Spleen (tissue), 11 donors: ENCODE results near the gene SLC2A6. TPM values are rescaled to one million over a fixed set of nuclear protein-coding genes. Genes with fewer than 3 reads are reported as not detected.
A peak's percentile ranks its signal among the peaks of the same experiment; 100 is the strongest.

Experiments used
- DNase-seq: peaks from one replicate; pipeline ENCODE4 v3.0.0-alpha.2; 2020
- H3K27ac ChIP-seq, 8 donors: fragments of 200-600 bp; sonication (generic) in 7 of 8; 1 replicate in 4 of 8; 2 replicates in 4 of 8; pipeline versions ENCODE4 v1.5.0 to v1.8.0; 2016 to 2021; ENCODE audit warnings: inconsistent platforms in 4 of 8, mild to moderate bottlenecking in 4 of 8, moderate library complexity in 1 of 8
- H3K27me3 ChIP-seq, 7 donors: fragments of 200-600 bp; sonication (generic) in 6 of 7; replicated peaks in 1 of 7; 1 replicate in 4 of 7; 2 replicates in 3 of 7; pipeline versions ENCODE4 v1.5.0 to v1.8.0; 2016 to 2021; ENCODE audit warnings: inconsistent platforms in 3 of 7, mild to moderate bottlenecking in 1 of 7
- H3K36me3 ChIP-seq, 6 donors: fragments of 200-600 bp; sonication (generic) in 5 of 6; 1 replicate in 4 of 6; 2 replicates in 2 of 6; pipeline versions ENCODE4 v1.5.0 to v1.8.0; 2016 to 2021; ENCODE audit warnings: inconsistent platforms in 2 of 6
- H3K4me1 ChIP-seq, 6 donors: fragments of 200-600 bp; sonication (generic) in 5 of 6; 1 replicate in 3 of 6; 2 replicates in 3 of 6; pipeline versions ENCODE4 v1.5.0 to v1.8.0; 2016 to 2021; ENCODE audit warnings: inconsistent platforms in 3 of 6
- H3K4me3 ChIP-seq, 8 donors: fragments of 200-600 bp; sonication (generic) in 7 of 8; 1 replicate in 4 of 8; 2 replicates in 4 of 8; pipeline versions ENCODE4 v1.5.0 to v1.8.0; 2016 to 2021; ENCODE audit warnings: inconsistent platforms in 4 of 8, mild to moderate bottlenecking in 4 of 8, moderate library complexity in 2 of 8
- H3K9me3 ChIP-seq, 8 donors: fragments of 200-600 bp; sonication (generic) in 7 of 8; 1 replicate in 4 of 8; 2 replicates in 4 of 8; pipeline versions ENCODE4 v1.5.0 to v1.8.0; 2016 to 2021; ENCODE audit warnings: inconsistent platforms in 4 of 8
- POLR2A ChIP-seq, 3 donors: fragments of 450-650 bp; IDR thresholded peaks; one replicate each; pipeline ENCODE4 v1.5.1; 2017; ENCODE audit warnings: antibody characterized with exemption in 3 of 3, mild to moderate bottlenecking in 1 of 3
- POLR2AphosphoS5 ChIP-seq, 3 donors: sonication (generic); formaldehyde crosslinking; IDR thresholded peaks; one replicate each; pipeline ENCODE4 v1.5.1; 2017; ENCODE audit warnings: antibody characterized with exemption in 3 of 3
- WGBS, 5 donors: extraction: QIAGEN DNeasy Blood & Tissue Kit in 3 of 5; methylation state at CpG; one replicate each; pipeline versions ENCODE4 v1.1.5 to v1.1.7; 2013 to 2018; 5-methylcytosine and 5-hydroxymethylcytosine counted together
- intact Hi-C: fragments of 100-400 bp; cut with DNase I; formaldehyde crosslinking; loops from one replicate; pipeline ENCODE4 v1.15.0; 2023; ENCODE audit warnings: low total_unique reads
- polyA plus RNA-seq, 3 donors: library from polyadenylated mRNA; stranded (reverse); fragments of 200-250 nt; gene quantifications; one replicate each; pipeline ENCODE4 v1.2.1, GENCODE V29; 2013
- total RNA-seq, 7 donors: library from RNA; depleted of rRNA in 3 of 7; stranded (reverse); fragments of >200 nt in 3 of 7; fragmentation: NEBNext Ultra II Directional in 4 of 7; extraction: Animal tissue kit (Norgen Biotek cat#: 25700) in 4 of 7; gene quantifications; one replicate each; pipeline versions ENCODE4 v1.1.0 to v1.2.1, GENCODE V29; 2016 to 2021
- TF ChIP-seq, protein P1 (sequence below), 11 experiments: fragments of 200-600 bp in 7 of 11; fragments of 450-650 bp in 4 of 11; sonication (generic) in 4 of 11; IDR thresholded peaks in 8 of 11; conservative IDR thresholded peaks in 3 of 11; 1 replicate in 7 of 11; 2 replicates in 4 of 11; pipeline versions ENCODE4 v1.4.0 to v1.8.0; 2016 to 2021; ENCODE audit warnings: antibody characterized with exemption in 11 of 11, inconsistent platforms in 4 of 11, mild to moderate bottlenecking in 1 of 11
- donor health status: healthy with polysubstance abuse.
- donor health status: DM: no; HTN: no; CAD: no; lungs with moderate emphysema.
- donor health status: DM: no; HTN: no; CAD: no.
- donor health status: Bipolar disorder and iron deficiency.
- donor health status: healthy.
- donor health status: DM: no; HTN: no; CAD: no.
- donor health status: DM: yes; HTN: yes; CAD: no.

The SLC2A6 gene
- total and polyA plus RNA-seq, 10 donors = 15.4 to 35.0 (median 21.9) TPM

DNA sequence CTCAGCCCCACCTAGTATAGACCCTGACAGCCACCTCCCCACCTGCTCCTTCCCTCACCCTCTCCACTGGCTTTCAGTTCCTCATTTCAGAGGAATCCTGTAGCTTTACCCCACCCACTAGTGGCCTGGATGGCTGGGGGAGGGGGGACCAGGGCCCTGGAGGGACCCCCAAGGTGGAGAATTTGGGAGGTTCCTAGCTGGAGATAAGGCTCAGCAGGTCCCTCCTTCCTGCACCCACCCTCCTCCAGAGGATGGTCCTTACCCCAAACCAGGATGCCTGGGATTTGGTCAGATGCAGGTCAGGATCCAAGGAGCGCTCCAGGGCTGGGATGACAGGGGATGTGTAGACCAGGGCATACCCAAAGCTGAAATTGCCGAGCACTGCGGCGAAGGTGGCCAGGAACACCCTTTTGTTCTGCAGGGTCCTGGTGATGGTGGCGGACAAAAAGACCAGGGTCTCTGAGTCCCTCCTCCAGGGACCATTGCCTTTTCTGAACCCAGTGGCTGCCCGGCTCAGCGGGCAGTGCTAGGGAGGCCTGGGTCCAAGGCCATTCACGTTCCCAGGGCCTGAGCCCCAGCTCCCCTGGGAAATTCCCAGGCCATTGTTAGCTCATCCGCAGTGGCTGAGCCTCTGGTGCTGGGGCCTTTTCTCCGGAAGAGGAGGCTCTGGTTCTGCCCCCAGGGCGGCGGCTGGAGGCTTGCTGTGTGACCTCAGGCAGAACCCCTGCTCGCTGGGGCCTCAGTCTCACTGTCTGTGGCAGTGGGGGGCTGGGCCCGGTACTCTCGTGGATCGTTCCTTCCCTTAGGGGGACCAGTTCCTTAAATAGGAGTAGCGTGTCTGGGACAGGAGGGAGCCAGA lies 678 bp downstream of the SLC2A6 start:
- 26 to 53% (median 32%) methylated on average over 9 to 17 of the region's 17 CpGs for WGBS, 5 donors
- Histone ChIP-seq H3K36me3 (peaks cover 0 to 40% (median 26%) of the 10 kb centered on the region in 6 donors), H3K27me3 (peaks cover 0 to 10% (median 0%) of the 10 kb centered on the region in 7 donors), H3K9me3 (no peaks in the 10 kb centered on the region), H3K4me1 (peaks cover 13 to 66% (median 53%) of the 10 kb centered on the region in 6 donors), H3K4me3 (peak overlapping the region; percentile 58 to 86 (median 68)), H3K27ac (peak overlapping the region; percentile 42 to 89 (median 76))
- intact Hi-C loops = no loop called here
- peak; percentile 89 for DNase-seq
- TF ChIP-seq POLR2A (IDR thresholded peaks at IDR 0.05) (no peak), POLR2AphosphoS5 (IDR thresholded peaks at IDR 0.05) (peak in 1 of 3 donors; percentile 4)

DNA sequence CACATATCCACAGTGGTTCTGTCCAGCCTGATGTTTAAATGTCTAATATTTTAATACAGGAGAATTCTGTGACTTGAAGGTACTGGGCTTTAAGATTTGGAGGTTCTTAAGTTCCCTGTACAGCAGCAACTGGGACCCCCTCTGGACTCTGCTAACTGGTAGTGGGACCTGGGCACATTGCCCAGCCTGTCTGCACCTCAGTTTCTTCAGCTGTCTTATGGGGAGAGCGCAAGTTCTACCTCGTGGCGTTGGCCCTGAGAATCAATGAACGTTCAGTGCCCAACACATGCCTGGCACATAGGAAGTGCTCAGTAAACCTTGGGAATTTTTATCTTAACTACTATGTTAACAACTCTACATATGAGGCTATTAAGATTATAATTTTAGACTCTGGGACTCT lies 1.4 kb downstream of the SLC2A6 start:
- DNase-seq = no peak
- H3K27me3 ChIP-seq = peaks cover 0 to 10% (median 0%) of the 10 kb centered on the region in 7 donors
- 82 to 91% (median 86%) methylated on average over 4 of the region's 4 CpGs for WGBS, 5 donors
- no peak for TF ChIP-seq POLR2AphosphoS5 (IDR thresholded peaks at IDR 0.05)
- TF ChIP-seq, protein P1, sequence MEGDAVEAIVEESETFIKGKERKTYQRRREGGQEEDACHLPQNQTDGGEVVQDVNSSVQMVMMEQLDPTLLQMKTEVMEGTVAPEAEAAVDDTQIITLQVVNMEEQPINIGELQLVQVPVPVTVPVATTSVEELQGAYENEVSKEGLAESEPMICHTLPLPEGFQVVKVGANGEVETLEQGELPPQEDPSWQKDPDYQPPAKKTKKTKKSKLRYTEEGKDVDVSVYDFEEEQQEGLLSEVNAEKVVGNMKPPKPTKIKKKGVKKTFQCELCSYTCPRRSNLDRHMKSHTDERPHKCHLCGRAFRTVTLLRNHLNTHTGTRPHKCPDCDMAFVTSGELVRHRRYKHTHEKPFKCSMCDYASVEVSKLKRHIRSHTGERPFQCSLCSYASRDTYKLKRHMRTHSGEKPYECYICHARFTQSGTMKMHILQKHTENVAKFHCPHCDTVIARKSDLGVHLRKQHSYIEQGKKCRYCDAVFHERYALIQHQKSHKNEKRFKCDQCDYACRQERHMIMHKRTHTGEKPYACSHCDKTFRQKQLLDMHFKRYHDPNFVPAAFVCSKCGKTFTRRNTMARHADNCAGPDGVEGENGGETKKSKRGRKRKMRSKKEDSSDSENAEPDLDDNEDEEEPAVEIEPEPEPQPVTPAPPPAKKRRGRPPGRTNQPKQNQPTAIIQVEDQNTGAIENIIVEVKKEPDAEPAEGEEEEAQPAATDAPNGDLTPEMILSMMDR (IDR thresholded peaks at IDR 0.05 in 8 of 11, conservative IDR thresholded peaks at IDR 0.05 in 3 of 11) = no peak
- no peak for TF ChIP-seq POLR2A (IDR thresholded peaks at IDR 0.05)
- peak overlapping the region in 2 of 8 donors; percentile 88 to 89 for H3K27ac ChIP-seq
- no peaks in the 10 kb centered on the region for H3K9me3 ChIP-seq
- peak overlapping the region in 5 of 8 donors; percentile 59 to 86 (median 71) for H3K4me3 ChIP-seq
- H3K36me3 ChIP-seq = peaks cover 0 to 47% (median 32%) of the 10 kb centered on the region in 6 donors
- H3K4me1 ChIP-seq = peaks cover 13 to 71% (median 53%) of the 10 kb centered on the region in 6 donors
- intact Hi-C loops = no loop called here

DNA sequence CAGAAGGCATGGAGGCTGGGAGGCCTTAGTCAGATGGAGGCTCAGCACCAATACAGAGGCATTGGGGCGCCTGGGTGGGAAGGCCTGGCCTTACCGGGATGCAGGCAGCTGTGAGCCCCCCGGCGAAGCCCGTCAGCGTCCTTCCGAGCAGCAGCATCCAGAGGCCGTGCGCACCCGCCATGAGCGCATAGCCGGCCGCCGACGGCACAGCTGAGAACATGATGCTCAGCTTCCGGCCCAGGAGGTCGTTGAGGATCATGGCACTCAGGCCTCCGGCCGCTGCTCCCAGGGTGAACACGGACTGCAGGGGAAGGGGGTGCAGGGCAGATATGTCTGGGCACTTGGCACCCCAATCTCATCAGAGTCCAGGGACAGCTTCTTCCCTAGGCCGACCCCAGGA lies 2.0 kb downstream of the SLC2A6 start:
- Histone ChIP-seq H3K4me1 (peaks cover 13 to 75% (median 53%) of the 10 kb centered on the region in 6 donors), H3K27ac (peak overlapping the region in 3 of 8 donors; percentile 4 to 28 (median 18)), H3K27me3 (peaks cover 0 to 10% (median 0%) of the 10 kb centered on the region in 7 donors), H3K36me3 (peaks cover 0 to 52% (median 33%) of the 10 kb centered on the region in 6 donors), H3K9me3 (no peaks in the 10 kb centered on the region), H3K4me3 (peak overlapping the region in 1 of 8 donors; percentile 79)
- 93 to 98% (median 96%) methylated on average over 5 to 21 of the region's 21 CpGs for WGBS, 5 donors
- intact Hi-C loops = no loop called here
- no peak for TF ChIP-seq POLR2A (IDR thresholded peaks at IDR 0.05)
- TF ChIP-seq, protein P1 (IDR thresholded peaks at IDR 0.05 in 8 of 11, conservative IDR thresholded peaks at IDR 0.05 in 3 of 11) = no peak
- TF ChIP-seq POLR2AphosphoS5 (IDR thresholded peaks at IDR 0.05) = no peak
- no peak for DNase-seq

DNA sequence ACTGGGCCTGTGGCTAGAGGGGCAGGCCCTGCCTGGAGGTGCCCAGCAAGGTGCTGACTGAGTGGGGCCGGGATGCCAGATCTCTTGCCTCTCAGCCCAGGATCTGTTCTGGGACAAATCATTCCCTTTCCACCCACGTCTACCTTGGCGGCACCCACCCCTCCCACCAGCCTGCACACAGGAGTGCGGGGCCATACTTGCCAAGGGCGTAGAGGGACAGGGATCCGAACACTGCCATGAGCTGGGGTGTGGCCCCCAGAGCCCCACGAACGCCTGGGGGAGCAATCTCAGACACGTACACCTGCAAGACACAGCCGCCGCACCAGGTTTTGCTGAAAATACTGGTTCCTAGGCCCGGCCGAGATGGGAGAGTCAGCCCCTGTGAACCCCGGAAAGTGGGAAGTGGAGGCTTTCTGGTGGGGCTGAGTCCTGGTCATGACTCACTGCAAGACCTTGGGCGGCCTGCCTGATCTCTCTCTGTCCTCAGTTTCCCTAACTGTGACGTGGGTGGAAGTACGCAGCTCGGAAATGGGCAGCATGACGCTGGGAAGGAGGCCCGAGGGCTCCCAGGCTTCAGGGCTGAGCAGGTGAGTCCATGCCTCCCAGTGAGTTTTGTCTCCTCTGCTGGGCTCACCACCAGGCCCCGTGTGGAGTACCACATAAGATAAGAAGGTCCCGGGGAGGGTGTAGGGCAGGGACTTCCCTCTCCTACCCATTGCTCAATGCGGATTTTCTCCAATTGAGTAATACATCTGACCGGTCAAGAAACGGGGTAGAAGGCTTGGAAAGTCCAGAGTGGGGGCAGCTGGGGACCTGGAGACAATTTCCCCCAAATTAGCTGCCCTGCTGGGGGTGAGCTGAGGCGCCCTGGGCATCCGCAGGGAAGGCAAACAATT lies 2.6 kb downstream of the SLC2A6 start:
- TF ChIP-seq POLR2AphosphoS5 (IDR thresholded peaks at IDR 0.05) (no peak), POLR2A (IDR thresholded peaks at IDR 0.05) (no peak)
- Histone ChIP-seq H3K9me3 (no peaks in the 10 kb centered on the region), H3K27ac (peak overlapping the region in 3 of 8 donors; percentile 4 to 28 (median 18)), H3K4me1 (peaks cover 13 to 81% (median 53%) of the 10 kb centered on the region in 6 donors), H3K36me3 (peaks cover 0 to 59% (median 38%) of the 10 kb centered on the region in 6 donors), H3K4me3 (peak overlapping the region in 1 of 8 donors; percentile 79), H3K27me3 (peaks cover 0 to 10% (median 0%) of the 10 kb centered on the region in 7 donors)
- no peak for DNase-seq
- WGBS, 5 donors = 76 to 86% (median 79%) methylated on average over 17 to 27 of the region's 27 CpGs
- intact Hi-C loops = no loop called here
